SK-N-SH (cell line): ENCODE results near the gene FMNL2. TPM values are rescaled to one million over a fixed set of nuclear protein-coding genes. Genes with fewer than 3 reads are reported as not detected.

Source experiments
- CTCF ChIA-PET: fragments of 300-600, 350-600 bp; formaldehyde crosslinking; extraction: SDS; loops from one replicate; lab custom pipeline; 2021; lab: Yijun Ruan, JAX
- POLR2A ChIA-PET: fragments of 350-600 bp; sonication (Branson Sonifier 250); formaldehyde crosslinking; extraction: SDS; loops from one replicate; lab custom pipeline; 2020; ENCODE audit warnings: antibody characterized with exemption, inconsistent platforms; lab: Yijun Ruan, JAX
- DNase-seq: peaks from one replicate; pipeline ENCODE4 v3.0.0; 2012
- H2AFZ ChIP-seq: fragments of 200-600 bp; sonication (generic); 2 replicates; pipeline ENCODE4 v1.8.1; 2016; ENCODE audit warnings: antibody characterized with exemption, mild to moderate bottlenecking, low read depth
- H3F3A ChIP-seq: fragments of 200-600 bp; sonication (generic); replicated peaks from 2 replicates; pipeline ENCODE3; 2016; ENCODE audit warnings: antibody characterized with exemption, mild to moderate bottlenecking; ENCODE audit not compliant: insufficient read depth
- H3K27ac ChIP-seq, 2 experiments: fragments of 200-500 bp in 1 of 2; fragments of 200-600 bp in 1 of 2; sonication (Bioruptor generic) in 1 of 2; sonication (generic), shearing (Covaris generic) in 1 of 2; 2 replicates each; pipeline versions ENCODE4 v1.5.1 to v1.6.1; 2014 to 2016; ENCODE audit warnings: low read depth in 2 of 2, inconsistent platforms in 1 of 2, low read length in 1 of 2, mild to moderate bottlenecking in 1 of 2, mixed read lengths in 1 of 2
- H3K27me3 ChIP-seq: fragments of 200-600 bp; sonication (generic), shearing (Covaris generic); 2 replicates; pipeline ENCODE4 v1.6.1; 2016; ENCODE audit warnings: mixed run types; ENCODE audit not compliant: insufficient read depth
- H3K36me3 ChIP-seq, 2 experiments: fragments of 200-500 bp in 1 of 2; fragments of 200-600 bp in 1 of 2; sonication (Bioruptor generic) in 1 of 2; sonication (generic) in 1 of 2; replicated peaks in 1 of 2; 2 replicates each; pipeline versions ENCODE3 to v1.5.1; 2014 to 2016; ENCODE audit warnings: low read length in 1 of 2, mild to moderate bottlenecking in 1 of 2; ENCODE audit not compliant: insufficient read depth in 2 of 2, control insufficient read depth in 1 of 2
- H3K4me1 ChIP-seq, 2 experiments: fragments of 200-500 bp in 1 of 2; fragments of 200-600 bp in 1 of 2; sonication (Bioruptor generic) in 1 of 2; sonication (generic), shearing (Covaris generic) in 1 of 2; 2 replicates each; pipeline versions ENCODE4 v1.5.1 to v1.6.1; 2014 to 2016; ENCODE audit warnings: low read depth in 1 of 2, low read length in 1 of 2, mixed run types in 1 of 2; ENCODE audit not compliant: insufficient read depth in 2 of 2, control insufficient read depth in 1 of 2
- H3K4me2 ChIP-seq: fragments of 200-600 bp; sonication (generic), shearing (Covaris generic); 2 replicates; pipeline ENCODE4 v1.6.1; 2017; ENCODE audit warnings: mixed run types
- H3K4me3 ChIP-seq, 2 experiments: fragments of 200-500 bp in 1 of 2; fragments of 200-600 bp in 1 of 2; sonication (Bioruptor generic) in 1 of 2; sonication (generic), shearing (Covaris generic) in 1 of 2; 2 replicates each; pipeline versions ENCODE4 v1.5.1 to v1.8.1; 2014 to 2016; ENCODE audit warnings: low read depth in 2 of 2, inconsistent platforms in 1 of 2, low read length in 1 of 2, mild to moderate bottlenecking in 1 of 2, mixed read lengths in 1 of 2, moderate library complexity in 1 of 2
- H3K79me2 ChIP-seq: fragments of 200-600 bp; sonication (generic); 2 replicates; pipeline ENCODE4 v1.8.1; 2017; ENCODE audit warnings: mild to moderate bottlenecking; ENCODE audit not compliant: insufficient read depth
- H3K9ac ChIP-seq: fragments of 200-600 bp; sonication (generic); 2 replicates; pipeline ENCODE4 v1.6.1; 2017; ENCODE audit warnings: mixed run types
- H3K9me2 ChIP-seq: fragments of 200-600 bp; sonication (generic); 2 replicates; pipeline ENCODE4 v1.6.1; 2017; ENCODE audit warnings: mixed run types
- H3K9me3 ChIP-seq: fragments of 200-600 bp; sonication (generic); 2 replicates; pipeline ENCODE4 v1.6.1; 2017; ENCODE audit warnings: mixed run types, mild to moderate bottlenecking, moderate library complexity
- H4K20me1 ChIP-seq: fragments of 200-600 bp; sonication (generic); 2 replicates; pipeline ENCODE4 v1.6.1; 2017; ENCODE audit warnings: mild to moderate bottlenecking, mixed run types; ENCODE audit not compliant: insufficient read depth
- FOSL2 ChIP-seq: IDR thresholded peaks from 2 replicates; pipeline ENCODE4 v1.4.0; 2012; ENCODE audit warnings: low read depth, mild to moderate bottlenecking, moderate library complexity, borderline replicate concordance
- GABPA ChIP-seq: IDR thresholded peaks from 2 replicates; pipeline ENCODE4 v1.4.0; 2012; ENCODE audit warnings: low read depth, mild to moderate bottlenecking
- MAX ChIP-seq: IDR thresholded peaks from 2 replicates; pipeline ENCODE4 v1.4.0; 2012; ENCODE audit warnings: low read depth
- MEF2A ChIP-seq: IDR thresholded peaks from 2 replicates; pipeline ENCODE4 v1.4.0; 2012; ENCODE audit warnings: low read depth, borderline replicate concordance
- NFIC ChIP-seq: IDR thresholded peaks from 2 replicates; pipeline ENCODE4 v1.4.0; 2012; ENCODE audit warnings: borderline replicate concordance
- NRF1 ChIP-seq: IDR thresholded peaks from 2 replicates; pipeline ENCODE4 v1.6.1; 2012; ENCODE audit warnings: low read depth, mild to moderate bottlenecking, low read length
- POLR2AphosphoS5 ChIP-seq: IDR thresholded peaks from 2 replicates; pipeline ENCODE4 v1.6.1; 2012; ENCODE audit warnings: low read depth, low read length
- RCOR1 ChIP-seq: fragments of 150-350 bp; IDR thresholded peaks from 2 replicates; pipeline ENCODE4 v1.6.1; 2017; ENCODE audit warnings: antibody characterized with exemption, low read length
- RFX5 ChIP-seq: IDR thresholded peaks from 2 replicates; pipeline ENCODE4 v1.6.1; 2012; ENCODE audit warnings: mild to moderate bottlenecking, improper control_type of control experiment, low read length
- SIN3A ChIP-seq: IDR thresholded peaks from 2 replicates; pipeline ENCODE4 v1.6.1; 2012; ENCODE audit warnings: low read depth, mild to moderate bottlenecking, low read length, moderate library complexity, borderline replicate concordance
- TCF12 ChIP-seq: IDR thresholded peaks from 2 replicates; pipeline ENCODE4 v1.4.0; 2012
- TEAD4 ChIP-seq: IDR thresholded peaks from 2 replicates; pipeline ENCODE4 v1.4.0; 2012; ENCODE audit warnings: mild to moderate bottlenecking, borderline replicate concordance; ENCODE audit not compliant: insufficient read depth
- USF1 ChIP-seq: IDR thresholded peaks from 2 replicates; pipeline ENCODE4 v1.4.0; 2012; ENCODE audit warnings: low read depth, borderline replicate concordance
- USF2 ChIP-seq: fragments of 150-350 bp; IDR thresholded peaks from 2 replicates; pipeline ENCODE4 v1.6.1; 2017; ENCODE audit warnings: antibody characterized with exemption, low read length, low read depth, borderline replicate concordance
- YY1 ChIP-seq: IDR thresholded peaks from 2 replicates; pipeline ENCODE4 v1.4.0; 2012; ENCODE audit warnings: low read depth, mild to moderate bottlenecking
- ZBTB33 ChIP-seq: IDR thresholded peaks from 2 replicates; pipeline ENCODE4 v1.4.0; 2012; ENCODE audit warnings: low read depth, borderline replicate concordance
- WGBS: methylation state at CpG from one replicate; pipeline ENCODE4 v1.1.6; 2017; ENCODE audit warnings: low lambda C conversion rate; 5-methylcytosine and 5-hydroxymethylcytosine counted together
- polyA plus RNA-seq, 3 experiments: library from polyadenylated mRNA; depleted of rRNA; stranded (reverse); fragments of >200 nt; gene quantifications; 2 replicates each; pipeline ENCODE4 v1.2.3, GENCODE V29; 2012

Gene FMNL2
- polyA plus RNA-seq, 1 of the 3 experiments (the other 2 are of a cell fraction) = 14.5 TPM

GRCh38 chr2:152432206-152432653, 97.3 kb downstream of the FMNL2 start:
- H2AFZ ChIP-seq = no peak overlapping the region
- H3K79me2 ChIP-seq = peaks cover 40% of the 10 kb centered on the region
- no peaks in the 10 kb centered on the region for H3K9me2 ChIP-seq
- peaks cover 8 to 23% of the 10 kb centered on the region in 2 experiments; a peak in 3 of 4 replicates for H3K4me1 ChIP-seq
- H3K4me3 ChIP-seq = no peak overlapping the region
- 91% methylated on average over 3 of the region's 3 CpGs for WGBS
- H3K27me3 ChIP-seq = no peaks in the 10 kb centered on the region
- no peak for DNase-seq
- POLR2A ChIA-PET = interaction anchor here (1.0 kb wide), 1 partner anchor 97 kb away, joined by 3 read pairs; no protein-coding TSS in a partner anchor
- H3K9ac ChIP-seq = no peak overlapping the region
- no peak overlapping the region for H3K4me2 ChIP-seq
- H3K9me3 ChIP-seq = no peaks in the 10 kb centered on the region
- CTCF ChIA-PET = interaction anchor here (0.8 to 1.5 kb wide), 2 partner anchors 18 to 88 kb away, joined by 3 read pairs; no protein-coding TSS in a partner anchor
- H3K27ac ChIP-seq = no peak overlapping the region; a peak in 1 of 4 replicates
- H3F3A ChIP-seq = no peaks in the 10 kb centered on the region
- no peaks in the 10 kb centered on the region for H3K36me3 ChIP-seq
- peaks cover 5% of the 10 kb centered on the region; the same call in 1 of the 2 replicates for H4K20me1 ChIP-seq
- TF ChIP-seq MEF2A = no peak
- no peak for TF ChIP-seq TCF12
- no peak for TF ChIP-seq GABPA
- no peak for TF ChIP-seq NFIC
- TF ChIP-seq USF1 = no peak
- no peak for TF ChIP-seq YY1
- TF ChIP-seq NRF1 = no peak
- TF ChIP-seq POLR2AphosphoS5 = no peak
- TF ChIP-seq SIN3A = no peak
- TF ChIP-seq RFX5 = no peak
- TF ChIP-seq FOSL2 = no peak
- TF ChIP-seq MAX = no peak
- no peak for TF ChIP-seq ZBTB33
- TF ChIP-seq TEAD4 = no peak
- no peak for TF ChIP-seq USF2
- no peak for TF ChIP-seq RCOR1
